ENCODE data around the gene LSM14B. TPM values are rescaled to one million over a fixed set of nuclear protein-coding genes. Genes with fewer than 3 reads are reported as not detected.
"Not testable (repeated sequence)": the region's sequence is repeated elsewhere in the genome, so short reads cannot be mapped to it uniquely, and the experiment has no call there.

Gene LSM14B
- 10 to 100 TPM; 42.4 to 42.8 TPM for total RNA-seq

- ATAC-seq (peak; percentile 87), DNase-seq (peak; percentile 96)
- Mint-ChIP-seq H3K36me3 (ENCODE audit: low read depth) (peaks cover 32% of the 10 kb centered on the region), H3K4me3 (peak within 1 kb of the TSS; percentile 84), H3K27ac (peak within 1 kb of the TSS; percentile 97), H3K4me1 (ENCODE audit: low read depth) (peaks cover 49% of the 10 kb centered on the region), H3K9me3 (ENCODE audit: insufficient read depth) (no peaks in the 10 kb centered on the region), H3K27me3 (ENCODE audit: low read depth) (no peaks in the 10 kb centered on the region)
- CTCF ChIA-PET = interaction anchor here (0.7 to 3.8 kb wide), 5 partner anchors 11 to 265 kb away, joined by 3 to 15 read pairs (median 3); partner anchors contain the start of gene RPS21
- POLR2A ChIA-PET = interaction anchor here (2.6 to 3.6 kb wide), 2 partner anchors 20 to 56 kb away, joined by 18 to 21 read pairs; partner anchors contain the start of genes PSMA7, SS18L1 and TAF4
Observed at GRCh38 chr20:62121776-62122653, at the start of gene LSM14B. Gene LSM14B (plus strand): TSS chr20:62122475. CDS start chr20:62122667, 192 bp downstream.

GRCh38 chr20:62073323-62073722 is 49.0 kb upstream of the LSM14B start:
- Mint-ChIP-seq H3K4me3 (no peak overlapping the region), H3K9me3 (ENCODE audit: insufficient read depth) (peaks cover 12% of the 10 kb centered on the region), H3K27me3 (ENCODE audit: low read depth) (peaks cover 5% of the 10 kb centered on the region), H3K4me1 (ENCODE audit: low read depth) (no peaks in the 10 kb centered on the region), H3K27ac (no peak overlapping the region), H3K36me3 (ENCODE audit: low read depth) (peaks cover 10% of the 10 kb centered on the region)
- ATAC-seq (no peak), DNase-seq (no peak)
- POLR2A ChIA-PET = no interaction called here
- CTCF ChIA-PET = no interaction called here

GRCh38 chr20:62079166-62079565 is 43.1 kb upstream of the LSM14B start:
- Mint-ChIP-seq H3K9me3 (ENCODE audit: insufficient read depth) (peaks cover 12% of the 10 kb centered on the region), H3K4me3 (no peak overlapping the region), H3K36me3 (ENCODE audit: low read depth) (peaks cover 5% of the 10 kb centered on the region), H3K27me3 (ENCODE audit: low read depth) (no peaks in the 10 kb centered on the region), H3K4me1 (ENCODE audit: low read depth) (no peaks in the 10 kb centered on the region), H3K27ac (no peak overlapping the region)
- ChIA-PET POLR2A (no interaction called here), CTCF (no interaction called here)
- ATAC-seq = no peak
- no peak for DNase-seq

GRCh38 chr20:62080249-62080990 is 41.9 kb upstream of the LSM14B start:
- DNase-seq (no peak), ATAC-seq (no peak)
- ChIA-PET CTCF (no interaction called here), POLR2A (no interaction called here)
- Mint-ChIP-seq H3K36me3 (ENCODE audit: low read depth) (peaks cover 3% of the 10 kb centered on the region), H3K4me1 (ENCODE audit: low read depth) (no peaks in the 10 kb centered on the region), H3K27me3 (ENCODE audit: low read depth) (no peaks in the 10 kb centered on the region), H3K9me3 (ENCODE audit: insufficient read depth) (peaks cover 6% of the 10 kb centered on the region), H3K27ac (no peak overlapping the region), H3K4me3 (no peak overlapping the region)

- no peak for ATAC-seq
- no peak for DNase-seq
- H3K27me3 Mint-ChIP-seq (ENCODE audit: low read depth) = no peaks in the 10 kb centered on the region
- H3K27ac Mint-ChIP-seq = no peak overlapping the region
- H3K9me3 Mint-ChIP-seq (ENCODE audit: insufficient read depth) = no peaks in the 10 kb centered on the region
- no peak overlapping the region for H3K4me3 Mint-ChIP-seq
- POLR2A ChIA-PET = no interaction called here
- no peaks in the 10 kb centered on the region for H3K4me1 Mint-ChIP-seq (ENCODE audit: low read depth)
- H3K36me3 Mint-ChIP-seq (ENCODE audit: low read depth) = no peaks in the 10 kb centered on the region
- CTCF ChIA-PET = no interaction called here
Observed at GRCh38 chr20:62083312-62083711, 39.0 kb upstream of the LSM14B start.

- POLR2A ChIA-PET = not testable (repeated sequence)
Observed at GRCh38 chr20:62084224-62084623, 38.1 kb upstream of the LSM14B start.

GRCh38 chr20:62085206-62085605 is 37.1 kb upstream of the LSM14B start:
- no peaks in the 10 kb centered on the region for H3K9me3 Mint-ChIP-seq (ENCODE audit: insufficient read depth)
- no peak overlapping the region for H3K27ac Mint-ChIP-seq
- no peak for DNase-seq
- H3K36me3 Mint-ChIP-seq (ENCODE audit: low read depth) = no peaks in the 10 kb centered on the region
- ChIA-PET CTCF (no interaction called here), POLR2A (no interaction called here)
- no peak overlapping the region for H3K4me3 Mint-ChIP-seq
- no peaks in the 10 kb centered on the region for H3K4me1 Mint-ChIP-seq (ENCODE audit: low read depth)
- no peaks in the 10 kb centered on the region for H3K27me3 Mint-ChIP-seq (ENCODE audit: low read depth)
- no peak for ATAC-seq

More at GRCh38 chr20:62084224-62084623, 38.1 kb upstream of the LSM14B start:
- H3K27ac Mint-ChIP-seq; DNase-seq; CTCF ChIA-PET; H3K36me3 Mint-ChIP-seq (ENCODE audit: low read depth); H3K4me3 Mint-ChIP-seq; H3K4me1 Mint-ChIP-seq (ENCODE audit: low read depth); H3K27me3 Mint-ChIP-seq (ENCODE audit: low read depth); H3K9me3 Mint-ChIP-seq (ENCODE audit: insufficient read depth); ATAC-seq: not testable (repeated sequence)

- ATAC-seq (no peak), DNase-seq (no peak)
- Mint-ChIP-seq H3K4me1 (ENCODE audit: low read depth) (no peaks in the 10 kb centered on the region), H3K4me3 (no peak overlapping the region), H3K27ac (no peak overlapping the region), H3K27me3 (ENCODE audit: low read depth) (no peaks in the 10 kb centered on the region), H3K9me3 (ENCODE audit: insufficient read depth) (no peaks in the 10 kb centered on the region), H3K36me3 (ENCODE audit: low read depth) (no peaks in the 10 kb centered on the region)
- POLR2A ChIA-PET = no interaction called here
- CTCF ChIA-PET = no interaction called here
Observed at GRCh38 chr20:62087227-62087626, 35.0 kb upstream of the LSM14B start.

GRCh38 chr20:62087632-62088031 is 34.6 kb upstream of the LSM14B start:
- ChIA-PET CTCF (no interaction called here), POLR2A (no interaction called here)
- DNase-seq (no peak), ATAC-seq (no peak)
- H3K4me1 Mint-ChIP-seq (ENCODE audit: low read depth) = no peaks in the 10 kb centered on the region
- H3K36me3 Mint-ChIP-seq (ENCODE audit: low read depth) = no peaks in the 10 kb centered on the region
- no peak overlapping the region for H3K4me3 Mint-ChIP-seq
- H3K27ac Mint-ChIP-seq = no peak overlapping the region
- H3K9me3 Mint-ChIP-seq (ENCODE audit: insufficient read depth) = no peaks in the 10 kb centered on the region
- H3K27me3 Mint-ChIP-seq (ENCODE audit: low read depth) = no peaks in the 10 kb centered on the region

- Mint-ChIP-seq H3K36me3 (ENCODE audit: low read depth) (no peaks in the 10 kb centered on the region), H3K27me3 (ENCODE audit: low read depth) (no peaks in the 10 kb centered on the region), H3K9me3 (ENCODE audit: insufficient read depth) (no peaks in the 10 kb centered on the region), H3K27ac (no peak overlapping the region), H3K4me1 (ENCODE audit: low read depth) (no peaks in the 10 kb centered on the region), H3K4me3 (no peak overlapping the region)
- POLR2A ChIA-PET = interaction anchor here (0.6 kb wide), 1 partner anchor 155 kb away, joined by 4 read pairs; no protein-coding TSS in a partner anchor
- no peak for DNase-seq
- CTCF ChIA-PET = no interaction called here
- no peak for ATAC-seq
Observed at GRCh38 chr20:62088258-62089127, 33.8 kb upstream of the LSM14B start.

- no peaks in the 10 kb centered on the region for H3K9me3 Mint-ChIP-seq (ENCODE audit: insufficient read depth)
- CTCF ChIA-PET = no interaction called here
Observed at GRCh38 chr20:62089393-62089792, 32.9 kb upstream of the LSM14B start.

More at GRCh38 chr20:62089393-62089792, 32.9 kb upstream of the LSM14B start:
- no peak overlapping the region for H3K4me3 Mint-ChIP-seq
- DNase-seq (no peak), ATAC-seq (no peak)
- H3K27ac Mint-ChIP-seq = no peak overlapping the region
- H3K4me1 Mint-ChIP-seq (ENCODE audit: low read depth) = no peaks in the 10 kb centered on the region
- no peaks in the 10 kb centered on the region for H3K27me3 Mint-ChIP-seq (ENCODE audit: low read depth)
- no peaks in the 10 kb centered on the region for H3K36me3 Mint-ChIP-seq (ENCODE audit: low read depth)
- POLR2A ChIA-PET = no interaction called here

Data from activated CD8-positive, alpha-beta T cell treated with anti-CD3 and anti-CD28 coated beads, Interleukin-2, amount 10 ng/mL, durations not matched to agents 7 days and 5 days (primary cell).